ENCODE measurements around the gene GH1.
"Not testable (repeated sequence)": the region's sequence is repeated elsewhere in the genome, so short reads cannot be mapped to it uniquely, and the experiment has no call there.

The GH1 gene

GRCh38 chr17:63918789-63919305 lies at the start of gene GH1:
GH1 (minus strand) TSS chr17:63918839; CDS start chr17:63918776, 63 bp downstream.
- not testable (repeated sequence) for DNase-seq

GRCh38 chr17:63967953-63968352 lies 49.3 kb upstream of the GH1 start:
- no peak for DNase-seq

DNA sequence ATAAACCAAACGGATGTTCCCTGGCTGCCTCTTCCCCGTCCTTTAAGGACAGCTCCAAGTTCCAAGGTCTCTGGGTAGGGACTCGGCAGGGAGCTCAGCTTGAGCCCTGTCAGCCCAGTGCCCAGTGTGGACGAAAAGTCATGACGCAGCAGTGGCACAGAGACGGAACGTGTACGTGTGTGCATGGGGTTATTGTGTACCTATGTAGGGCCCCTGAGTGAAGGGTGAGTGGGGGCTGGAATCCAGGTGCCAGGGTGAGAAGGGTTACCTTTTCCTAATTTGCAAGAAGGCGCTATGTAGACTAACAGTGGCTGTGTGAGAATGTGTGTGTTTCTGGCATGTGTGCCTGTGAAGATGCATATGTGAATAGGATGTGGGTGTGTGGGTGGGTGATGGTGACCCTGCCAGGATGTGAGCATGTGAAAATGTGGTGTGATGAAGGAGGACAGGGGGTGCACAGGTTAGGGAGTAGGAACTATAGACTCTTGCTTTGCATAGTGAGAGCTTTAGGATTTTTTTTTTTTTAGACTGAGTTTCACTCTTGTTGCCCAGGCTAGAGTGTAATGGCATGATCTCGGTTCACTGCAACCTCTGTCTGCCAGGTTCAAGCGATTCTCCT lies 48.1 kb upstream of the GH1 start:
- DNase-seq, result no peak

- DNase-seq, result no peak
Measured at GRCh38 chr17:63963123-63963522, 44.5 kb upstream of the GH1 start.

DNA sequence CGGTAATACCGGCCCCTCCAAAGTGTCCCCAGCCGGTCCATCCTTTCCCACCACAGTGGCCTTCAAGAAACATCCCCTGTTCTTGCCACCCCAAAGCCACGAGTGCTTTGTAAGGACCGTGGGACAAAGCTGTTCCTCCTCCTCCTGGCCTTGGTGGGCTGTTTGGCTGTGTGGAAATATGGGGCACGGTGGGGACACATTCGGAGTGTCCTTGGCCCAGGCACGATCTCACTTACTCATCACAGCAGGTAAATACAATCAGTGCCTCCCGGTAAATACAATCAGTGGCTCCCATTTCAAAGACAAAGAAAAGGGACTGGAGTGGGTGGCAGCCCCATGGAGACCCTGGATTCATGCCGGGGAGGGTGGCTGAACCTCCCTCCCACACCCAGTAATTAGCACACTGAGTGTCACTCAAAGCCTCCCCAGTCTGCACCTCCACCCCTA lies 43.7 kb upstream of the GH1 start:
- no peak for DNase-seq

- peak in 2 of 4 experiments; percentile 15 to 21 for DNase-seq
Measured at GRCh38 chr17:63961355-63962212, 42.9 kb upstream of the GH1 start.

GRCh38 chr17:63960430-63960829 lies 41.8 kb upstream of the GH1 start:
- no peak for DNase-seq

DNA sequence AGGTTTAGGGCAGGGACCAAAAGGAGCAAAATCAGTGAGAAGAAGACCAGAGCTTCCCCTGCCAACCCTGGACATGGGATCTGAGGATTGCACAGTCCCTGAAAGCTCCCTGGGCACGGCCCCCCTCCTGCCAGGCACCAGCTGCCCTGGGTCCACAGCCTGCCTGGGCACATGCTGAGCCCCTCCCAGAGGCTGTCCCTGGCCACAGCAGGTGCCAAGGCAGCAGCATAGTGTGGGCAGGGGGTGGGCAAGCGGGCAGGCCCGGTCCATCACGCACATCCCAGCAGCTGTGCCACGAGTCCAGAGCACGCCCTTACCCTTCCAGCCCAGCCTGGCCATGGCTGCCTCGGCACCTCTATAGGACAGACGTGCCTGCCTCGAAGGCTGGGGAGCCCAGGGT lies 41.4 kb upstream of the GH1 start:
- no peak for DNase-seq

DNA sequence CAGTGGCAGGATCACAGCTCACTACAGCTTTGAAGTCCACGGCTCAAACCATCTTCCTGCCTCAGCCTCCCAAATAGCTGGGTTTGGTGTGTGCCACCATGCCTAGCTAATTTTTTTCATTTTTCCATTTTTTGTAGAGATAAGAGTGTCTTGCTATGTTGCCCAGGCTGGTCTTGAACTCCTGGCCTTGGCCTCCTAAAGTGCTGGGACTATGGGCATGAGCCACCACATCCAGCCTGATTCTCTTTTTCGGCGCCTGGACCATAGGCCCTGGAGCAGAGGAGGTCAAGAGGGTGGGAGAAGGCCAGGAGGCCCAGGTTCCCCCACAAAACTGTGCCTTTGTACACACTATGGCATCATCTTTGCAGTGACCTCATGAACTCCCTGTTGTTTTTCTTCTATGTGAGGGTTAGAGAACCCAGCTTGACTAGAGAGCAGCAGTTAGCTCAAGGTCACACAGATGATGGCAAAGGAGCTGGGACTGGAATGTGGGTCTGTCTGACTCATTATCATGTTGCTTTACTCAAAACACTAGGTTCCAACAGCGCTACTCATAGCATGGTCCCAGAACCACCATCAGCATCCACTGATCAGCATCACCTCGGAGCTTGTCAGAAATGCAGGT lies 37.8 kb upstream of the GH1 start:
- DNase-seq, result no peak

- DNase-seq, result no peak
Measured at GRCh38 chr17:63955791-63956190, 37.2 kb upstream of the GH1 start.

DNA sequence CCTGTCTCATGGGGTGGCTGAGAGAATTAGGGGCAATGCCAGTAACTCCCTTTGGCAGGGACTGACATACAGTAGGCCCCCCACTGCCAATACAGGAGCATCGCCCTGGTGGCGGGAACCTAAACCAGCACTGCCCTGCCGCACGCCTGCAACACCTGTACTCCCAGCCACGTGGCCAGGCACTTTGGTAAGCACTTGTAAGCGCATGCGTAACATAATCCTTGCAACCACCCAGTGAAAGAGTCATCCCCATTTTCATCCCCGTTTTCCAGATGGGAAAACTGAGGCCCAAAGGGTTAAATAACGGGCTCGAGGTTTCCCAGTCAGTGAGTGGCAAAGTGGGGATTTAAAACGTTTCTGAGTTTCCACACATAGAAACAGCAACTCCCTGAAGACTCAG lies 36.6 kb upstream of the GH1 start:
- no peak for DNase-seq

DNA sequence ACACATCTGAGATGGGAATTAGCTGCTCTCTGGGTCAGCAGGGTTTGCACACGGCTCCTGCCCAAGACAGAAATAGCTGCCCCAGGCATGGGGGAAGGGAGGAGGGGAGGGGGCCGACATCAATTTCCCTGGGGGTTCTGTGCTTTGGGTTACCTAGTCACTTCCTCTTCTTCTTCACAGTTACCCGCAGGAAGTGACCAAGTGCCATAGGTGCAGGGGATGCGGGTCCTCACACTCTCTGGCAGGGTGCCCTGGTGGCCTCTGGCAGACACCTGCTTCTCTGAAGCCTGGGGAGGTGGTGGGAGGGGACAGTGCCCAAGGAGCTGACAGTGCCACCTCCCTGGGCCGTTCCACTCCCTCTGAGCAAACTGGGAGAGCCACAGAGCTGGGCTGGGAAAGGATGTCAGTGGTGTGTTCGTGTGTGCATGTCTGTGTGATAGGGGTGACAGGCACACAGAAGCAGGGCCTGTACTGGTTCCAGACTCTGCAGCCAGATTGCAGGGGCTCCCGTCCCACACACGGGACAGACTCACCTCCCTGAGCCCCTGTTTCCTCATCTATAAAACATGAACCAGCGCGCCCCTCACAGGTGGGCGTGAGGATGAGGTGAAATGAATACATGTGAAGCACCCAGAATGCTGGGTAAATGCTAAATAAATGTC lies 35.9 kb upstream of the GH1 start:
- no peak for DNase-seq

DNA sequence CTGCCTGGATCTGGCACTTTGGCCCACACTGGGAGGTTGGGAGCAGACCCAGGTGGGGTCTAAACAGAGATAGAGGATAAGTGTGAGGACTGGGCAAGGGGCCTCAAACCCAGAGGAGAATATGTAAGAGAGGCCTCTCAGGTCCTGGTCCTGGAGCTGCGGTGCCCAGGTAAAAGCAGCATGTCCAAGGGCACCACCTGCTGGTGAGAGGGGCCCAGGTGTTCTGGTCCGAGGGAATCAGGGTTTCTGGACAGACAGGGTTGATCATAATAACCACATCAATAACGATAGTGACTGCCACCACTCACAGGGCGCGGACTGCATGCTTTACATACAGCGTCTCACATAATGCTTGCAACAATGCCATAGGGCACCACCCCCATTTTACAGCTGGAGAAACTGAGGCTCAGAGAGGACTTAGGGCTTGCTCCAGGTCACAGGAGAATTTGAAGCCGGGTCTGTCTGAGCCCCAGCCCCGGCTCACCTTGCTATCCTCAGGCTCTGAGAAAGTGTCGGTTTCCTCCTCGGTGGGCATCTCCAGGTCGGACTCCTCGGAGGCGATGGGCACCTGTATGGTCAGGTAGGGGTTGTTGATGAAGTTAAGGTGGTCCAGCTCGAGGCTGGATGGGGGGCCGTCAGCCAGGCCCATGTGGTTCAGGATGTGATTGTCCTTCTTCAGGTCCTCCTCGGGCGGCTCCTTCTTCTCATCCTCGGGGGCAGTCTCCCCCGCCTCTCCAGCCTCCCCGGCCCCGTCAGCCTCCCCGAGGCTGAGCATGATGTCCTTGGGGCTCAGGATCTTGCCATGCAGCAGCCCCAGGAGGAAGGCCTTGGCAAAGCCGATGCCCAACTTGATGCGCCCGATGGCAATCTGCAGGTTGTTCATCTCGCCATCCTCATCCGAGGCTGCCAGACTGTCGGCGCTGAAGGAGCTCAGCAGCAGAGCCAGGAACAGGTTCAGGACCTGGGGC lies 32.6 kb upstream of the GH1 start:
- peak in 1 of 4 experiments; percentile 10 for DNase-seq

DNA sequence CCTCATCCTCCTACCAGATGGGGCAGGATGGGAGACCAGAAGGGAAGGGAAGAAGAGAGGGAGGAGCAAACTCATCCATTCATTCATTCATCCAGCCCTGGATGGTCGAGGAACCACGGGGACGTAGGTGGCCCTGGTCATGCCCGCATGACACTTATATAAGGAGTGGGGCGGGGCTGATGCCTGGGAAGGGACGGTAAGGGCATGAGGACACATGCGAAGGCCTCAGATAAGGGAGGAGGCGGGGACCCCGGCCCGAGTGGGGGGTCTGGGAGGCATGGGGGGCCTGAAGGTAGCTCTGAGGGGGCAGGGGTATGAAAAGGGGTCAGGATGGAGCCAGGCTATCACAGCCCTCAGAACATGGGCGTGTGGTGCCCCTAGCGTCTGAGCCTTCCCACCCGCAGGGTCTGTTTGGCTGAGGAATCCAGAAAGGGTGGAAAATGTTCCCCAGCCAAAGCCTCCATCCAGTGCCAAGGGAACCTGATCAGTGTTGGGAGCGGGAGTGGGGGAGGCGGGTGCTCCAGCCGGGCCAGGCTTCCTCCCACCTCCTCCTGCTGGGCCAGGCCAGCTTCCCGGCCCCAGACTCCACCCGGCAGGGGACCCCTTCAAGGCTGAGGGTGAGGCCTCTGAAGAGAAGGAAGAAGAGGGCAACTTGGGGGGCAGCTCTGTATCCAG lies 31.1 kb upstream of the GH1 start:
- no peak for DNase-seq

DNA sequence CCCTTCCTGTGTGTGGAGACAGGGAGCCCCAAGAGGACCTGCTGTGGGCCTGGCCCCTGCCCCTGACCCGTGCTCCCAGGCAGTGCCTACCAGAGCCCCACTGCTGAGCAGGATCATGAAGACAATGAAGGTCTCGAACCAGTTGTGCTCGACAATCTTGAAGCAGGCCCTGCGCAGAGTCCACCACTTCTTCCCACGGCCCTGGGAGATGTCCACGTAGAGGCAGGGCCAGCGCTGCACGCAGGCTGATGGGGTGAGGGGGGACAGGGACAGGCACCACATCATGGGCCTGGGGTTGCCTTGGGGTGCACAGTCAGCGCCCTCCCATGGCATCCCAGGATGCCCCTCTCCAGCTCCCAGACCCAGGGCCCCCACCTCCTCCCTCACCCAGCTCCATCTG lies 29.9 kb upstream of the GH1 start:
- DNase-seq, result no peak

- DNase-seq, result no peak
Measured at GRCh38 chr17:63947711-63948330, 29.2 kb upstream of the GH1 start.

DNA sequence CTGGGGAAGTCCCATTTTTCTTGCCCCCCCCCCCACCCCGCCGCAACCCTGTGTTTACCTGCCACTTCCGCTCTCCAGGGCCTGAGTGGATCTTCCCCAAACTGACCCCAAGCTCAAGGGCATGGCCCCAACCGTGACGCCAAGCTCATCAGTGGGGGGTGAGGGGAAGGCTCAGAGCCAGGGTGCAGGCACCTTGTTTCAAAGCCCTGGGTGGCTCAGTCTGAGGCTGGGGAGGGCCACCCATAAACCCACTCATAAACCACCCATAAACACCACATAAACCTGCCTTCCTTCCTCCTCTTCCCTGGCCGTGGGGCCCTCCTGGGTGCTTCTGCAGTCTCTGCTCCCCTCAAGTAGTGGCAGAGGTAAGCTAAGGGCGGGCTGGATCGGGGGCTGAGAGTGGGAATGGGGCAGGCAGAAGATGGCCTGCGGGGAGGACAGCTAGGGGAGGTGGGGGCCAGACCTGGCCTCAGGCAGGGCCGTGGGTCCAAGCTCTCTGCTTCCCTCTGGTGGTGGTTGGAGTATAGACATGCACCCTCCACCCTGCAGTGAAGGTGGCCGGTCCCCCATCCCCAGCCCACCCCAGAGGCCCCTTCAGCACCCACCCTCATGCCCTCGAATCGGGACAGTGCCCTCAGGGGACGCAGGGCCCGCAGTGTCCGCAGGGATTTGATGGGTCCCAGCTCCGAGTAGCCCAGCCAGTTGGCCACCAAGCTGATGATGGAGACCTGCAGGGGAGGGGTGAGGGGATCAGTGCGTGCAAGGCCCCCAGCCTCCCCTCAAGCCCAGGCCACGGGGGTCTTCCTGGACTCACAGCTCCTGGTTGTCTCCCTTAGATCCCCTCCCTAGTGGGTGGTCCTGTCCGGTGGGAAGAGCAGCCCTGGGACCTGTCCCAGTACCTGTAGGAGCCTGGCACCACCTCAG lies 28.1 kb upstream of the GH1 start:
- peak; percentile 12 to 45 (median 39) for DNase-seq

GRCh38 chr17:63945784-63946439 lies 27.3 kb upstream of the GH1 start:
- no peak for DNase-seq

Measured in activated CD4-positive, CD25-positive, alpha-beta regulatory T cell (primary cell).